K562 (cell line): ENCODE results near the gene COX10. TPM values are rescaled to one million over a fixed set of nuclear protein-coding genes. Genes with fewer than 3 reads are reported as not detected.

Experiments used
- ATAC-seq: fragments of 200-7000 bp; cut with Tn5 transposase; 3 replicates; pipeline ENCODE4 v1.9.1; 2020; ENCODE audit warnings: moderate library complexity
- BruUV-seq: library from RNA; stranded (reverse); fragments of 400-500 nt; replicated peaks from 2 replicates; lab custom pipeline; 2021; lab: Mats Ljungman, UMichigan
- CTCF ChIA-PET: fragments of 300-600 bp; formaldehyde crosslinking; extraction: SDS; loops from one replicate; lab custom pipeline; 2021; ENCODE audit warnings: low intra/inter-chr PET ratio; lab: Yijun Ruan, JAX
- POLR2A ChIA-PET: fragments of 300-600, 350-650 bp; sonication (Branson Sonifier 250); formaldehyde crosslinking; extraction: SDS; loops from one replicate; lab custom pipeline; 2021; ENCODE audit warnings: antibody characterized with exemption, inconsistent platforms; lab: Yijun Ruan, JAX
- DNase-seq, 4 experiments: peaks; one replicate each; pipeline versions ENCODE4 v3.0.0 to v3.0.0-alpha.2; 2011 to 2018; ENCODE audit warnings: low spot score in 3 of 4, mixed read lengths in 3 of 4; ENCODE audit errors: extremely low read depth in 1 of 4
- FAIRE-seq: peaks from 2 replicates; lab custom pipeline; 2011; peaks lifted over from hg19 to GRCh38; lab: Jason Lieb, UNC
- H2AFZ ChIP-seq: 2 replicates; pipeline ENCODE4 v1.6.0; 2011; ENCODE audit warnings: low read depth, low read length, control low read depth, inconsistent platforms
- H3K27ac ChIP-seq: fragments of 200-600 bp; 3 replicates; pipeline ENCODE4 v1.8.0; 2011; ENCODE audit warnings: low read depth, mild to moderate bottlenecking, control low read depth, inconsistent platforms, low read length, moderate library complexity, mixed read lengths; ENCODE audit errors: extremely low read depth
- H3K27me3 ChIP-seq, 2 experiments: fragments of 300-600 bp in 1 of 2; 2 replicates in 1 of 2; 3 replicates in 1 of 2; pipeline versions ENCODE4 v1.6.0 to v1.8.0; 2011; ENCODE audit warnings: inconsistent platforms in 2 of 2, low read length in 2 of 2, mild to moderate bottlenecking in 1 of 2, mixed read lengths in 1 of 2, moderate library complexity in 1 of 2; ENCODE audit not compliant: control insufficient read depth in 2 of 2, insufficient read depth in 2 of 2
- H3K36me3 ChIP-seq: fragments of 300-600 bp; 3 replicates; pipeline ENCODE4 v1.8.0; 2011; ENCODE audit warnings: mild to moderate bottlenecking, low read length, inconsistent platforms; ENCODE audit not compliant: control insufficient read depth, insufficient read depth
- H3K4me1 ChIP-seq, 2 experiments: fragments of 200-600 bp in 1 of 2; replicated peaks in 1 of 2; 2 replicates in 1 of 2; 3 replicates in 1 of 2; pipeline versions ENCODE4 v1.5.1 to v1.8.0; 2011; ENCODE audit warnings: inconsistent platforms in 2 of 2, low read length in 2 of 2, mild to moderate bottlenecking in 1 of 2, mixed read lengths in 1 of 2, moderate library complexity in 1 of 2; ENCODE audit not compliant: control insufficient read depth in 2 of 2, insufficient read depth in 2 of 2
- H3K4me2 ChIP-seq: 2 replicates; pipeline ENCODE4 v1.6.1; 2011; ENCODE audit warnings: low read length, control low read depth, inconsistent platforms, mixed read lengths; ENCODE audit not compliant: insufficient read depth
- H3K4me3 ChIP-seq: fragments of 200-600 bp; sonication (generic), shearing (Covaris generic); 2 replicates; pipeline ENCODE4 v1.5.1; 2016; ENCODE audit warnings: control low read depth, inconsistent platforms
- H3K79me2 ChIP-seq: fragments of 200-600 bp; 3 replicates; pipeline ENCODE4 v1.8.0; 2011; ENCODE audit warnings: low read length, inconsistent platforms; ENCODE audit not compliant: control insufficient read depth, insufficient read depth
- H3K9ac ChIP-seq, 2 experiments: 2 replicates each; pipeline versions ENCODE4 v1.6.0 to v1.6.1; 2011; ENCODE audit warnings: low read depth in 2 of 2, low read length in 2 of 2, control low read depth in 1 of 2, inconsistent platforms in 1 of 2, mild to moderate bottlenecking in 1 of 2, mixed read lengths in 1 of 2; ENCODE audit not compliant: insufficient read depth in 1 of 2
- H3K9me1 ChIP-seq: one replicate; pipeline ENCODE4 v1.6.0; 2011; ENCODE audit warnings: inconsistent platforms, mild to moderate bottlenecking, low read length, moderate library complexity; ENCODE audit not compliant: control insufficient read depth, insufficient read depth
- H3K9me3 ChIP-seq: replicated peaks from 2 replicates; pipeline ENCODE4 v1.5.1; 2011; ENCODE audit warnings: low read depth, low read length, inconsistent platforms; ENCODE audit not compliant: control insufficient read depth, insufficient read depth
- H4K20me1 ChIP-seq: replicated peaks from 2 replicates; pipeline ENCODE4 v1.6.1; 2011; ENCODE audit warnings: low read length, inconsistent platforms, mixed read lengths; ENCODE audit not compliant: control insufficient read depth, insufficient read depth
- GABPA ChIP-seq: fragments of 200-800 bp; sonication (Bioruptor generic); conservative IDR thresholded peaks from 2 replicates; pipeline ENCODE4 v1.6.1; 2016; ENCODE audit warnings: low read depth, missing genetic modification characterization, missing compliant biosample characterization
- MAFG ChIP-seq: fragments of 450-650 bp; conservative IDR thresholded peaks from 2 replicates; pipeline ENCODE4 v1.6.1; 2016; ENCODE audit warnings: missing genetic modification characterization, missing compliant biosample characterization
- RB1 ChIP-seq: fragments of 450-650 bp; IDR thresholded peaks from 2 replicates; pipeline ENCODE4 v1.6.1; 2017; ENCODE audit warnings: low read depth, mild to moderate bottlenecking
- RBM34 ChIP-seq: fragments of 200-400 bp; formaldehyde crosslinking; IDR thresholded peaks from 2 replicates; pipeline ENCODE4 v1.6.1; 2018; ENCODE audit warnings: low read length, borderline replicate concordance; ENCODE audit not compliant: insufficient read depth
- ZNF174 ChIP-seq: fragments of 250-450 bp; sonication (Bioruptor Pico); IDR thresholded peaks from 2 replicates; pipeline ENCODE4 v1.4.0; 2020; ENCODE audit warnings: mild to moderate bottlenecking
- ZNF224 ChIP-seq: sonication (generic); formaldehyde crosslinking; IDR thresholded peaks from 2 replicates; pipeline ENCODE4 v1.8.0; 2022; ENCODE audit warnings: mild to moderate bottlenecking, missing genetic modification reagents
- in situ Hi-C: fragments of 300-500 bp; cut with MboI; formaldehyde crosslinking; loops from 4 replicates; pipeline ENCODE4 v1.15.0; 2018; ENCODE audit warnings: inconsistent platforms, mixed read lengths
- intact Hi-C: fragments of 100-400 bp; cut with micrococcal nuclease; formaldehyde crosslinking; loops from 2 replicates; pipeline ENCODE4 v1.14.2; 2022
- polyA plus RNA-seq, 8 experiments: library from polyadenylated mRNA; depleted of rRNA in 4 of 8; stranded (reverse) in 5 of 8; unstranded in 3 of 8; fragments of >200 nt; fragmentation: Nextera tagmentation in 2 of 8; fragmentation: Illumina TruSeq in 1 of 8; extraction: Ambion mirVana in 2 of 8; extraction: Trizol in 1 of 8; gene quantifications; 2 replicates each; pipeline versions ENCODE4 v1.2.1 to v1.2.3, GENCODE V29; 2011 to 2014; ENCODE audit warnings: inconsistent platforms in 1 of 8, missing spikeins in 1 of 8
- total RNA-seq, 7 experiments: library from RNA; depleted of rRNA in 6 of 7; stranded (reverse); fragments of >200 nt in 6 of 7; fragmentation: Illumina TruSeq in 2 of 7; extraction: Trizol in 2 of 7; gene quantifications; 2 replicates each; pipeline versions ENCODE4 v1.2.1 to v1.2.3, GENCODE V29; 2011 to 2021; ENCODE audit warnings: low replicate concordance in 1 of 7
- TF ChIP-seq, protein P1 (sequence below): fragments of 250-450 bp; sonication (Bioruptor Pico); IDR thresholded peaks from 2 replicates; pipeline ENCODE4 v1.5.0; 2020; ENCODE audit warnings: mild to moderate bottlenecking, borderline replicate concordance
- TF ChIP-seq, protein P2 (sequence below): fragments of 450-650 bp; formaldehyde crosslinking; IDR thresholded peaks from 2 replicates; pipeline ENCODE4 v1.4.0; 2020; ENCODE audit warnings: mild to moderate bottlenecking, moderate library complexity
- TF ChIP-seq, protein P3 (sequence below): sonication (generic); formaldehyde crosslinking; IDR thresholded peaks from 2 replicates; pipeline ENCODE4 v1.4.0; 2020; ENCODE audit warnings: mild to moderate bottlenecking, missing genetic modification reagents
- TF ChIP-seq, protein P4 (sequence below): fragments of 450-650 bp; IDR thresholded peaks from 2 replicates; pipeline ENCODE4 v1.6.1; 2017; ENCODE audit warnings: mild to moderate bottlenecking, moderate library complexity

Gene COX10
- total and polyA plus RNA-seq, 9 of the 15 experiments (the other 6 are each of a cell fraction or from before 2014, with no cell fraction given): 10.3 to 26.4 (median 17.8) TPM

DNA sequence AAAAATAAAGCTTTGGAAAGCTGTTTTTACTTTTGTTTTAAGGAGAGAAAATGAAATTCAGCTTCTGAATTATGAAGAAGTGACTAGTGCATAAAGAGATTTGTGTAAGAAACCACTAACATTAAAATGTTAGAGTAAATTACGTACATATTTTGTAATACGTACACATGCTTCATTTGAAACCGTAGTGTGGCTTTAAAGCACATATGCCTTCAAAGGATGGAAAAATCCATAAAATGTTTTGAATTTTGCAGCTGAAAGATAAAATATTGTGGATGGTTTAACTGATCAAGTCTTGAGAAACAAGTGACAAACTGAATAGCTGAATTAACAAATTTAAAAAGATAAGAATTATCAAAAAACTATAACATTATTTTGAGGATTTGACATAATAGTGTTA is 35.4 kb downstream of the COX10 start (continued):
- TF ChIP-seq, protein P1, sequence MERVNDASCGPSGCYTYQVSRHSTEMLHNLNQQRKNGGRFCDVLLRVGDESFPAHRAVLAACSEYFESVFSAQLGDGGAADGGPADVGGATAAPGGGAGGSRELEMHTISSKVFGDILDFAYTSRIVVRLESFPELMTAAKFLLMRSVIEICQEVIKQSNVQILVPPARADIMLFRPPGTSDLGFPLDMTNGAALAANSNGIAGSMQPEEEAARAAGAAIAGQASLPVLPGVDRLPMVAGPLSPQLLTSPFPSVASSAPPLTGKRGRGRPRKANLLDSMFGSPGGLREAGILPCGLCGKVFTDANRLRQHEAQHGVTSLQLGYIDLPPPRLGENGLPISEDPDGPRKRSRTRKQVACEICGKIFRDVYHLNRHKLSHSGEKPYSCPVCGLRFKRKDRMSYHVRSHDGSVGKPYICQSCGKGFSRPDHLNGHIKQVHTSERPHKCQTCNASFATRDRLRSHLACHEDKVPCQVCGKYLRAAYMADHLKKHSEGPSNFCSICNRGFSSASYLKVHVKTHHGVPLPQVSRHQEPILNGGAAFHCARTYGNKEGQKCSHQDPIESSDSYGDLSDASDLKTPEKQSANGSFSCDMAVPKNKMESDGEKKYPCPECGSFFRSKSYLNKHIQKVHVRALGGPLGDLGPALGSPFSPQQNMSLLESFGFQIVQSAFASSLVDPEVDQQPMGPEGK: no peak
- no peak for TF ChIP-seq RBM34
- no peak for TF ChIP-seq RB1
- TF ChIP-seq, protein P2, sequence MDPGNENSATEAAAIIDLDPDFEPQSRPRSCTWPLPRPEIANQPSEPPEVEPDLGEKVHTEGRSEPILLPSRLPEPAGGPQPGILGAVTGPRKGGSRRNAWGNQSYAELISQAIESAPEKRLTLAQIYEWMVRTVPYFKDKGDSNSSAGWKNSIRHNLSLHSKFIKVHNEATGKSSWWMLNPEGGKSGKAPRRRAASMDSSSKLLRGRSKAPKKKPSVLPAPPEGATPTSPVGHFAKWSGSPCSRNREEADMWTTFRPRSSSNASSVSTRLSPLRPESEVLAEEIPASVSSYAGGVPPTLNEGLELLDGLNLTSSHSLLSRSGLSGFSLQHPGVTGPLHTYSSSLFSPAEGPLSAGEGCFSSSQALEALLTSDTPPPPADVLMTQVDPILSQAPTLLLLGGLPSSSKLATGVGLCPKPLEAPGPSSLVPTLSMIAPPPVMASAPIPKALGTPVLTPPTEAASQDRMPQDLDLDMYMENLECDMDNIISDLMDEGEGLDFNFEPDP (CRISPR knock-in tag): no peak
- no peak for TF ChIP-seq GABPA (tag)
- TF ChIP-seq ZNF174 (CRISPR knock-in tag): no peak
- no peak for TF ChIP-seq ZNF224 (CRISPR knock-in tag)

DNA sequence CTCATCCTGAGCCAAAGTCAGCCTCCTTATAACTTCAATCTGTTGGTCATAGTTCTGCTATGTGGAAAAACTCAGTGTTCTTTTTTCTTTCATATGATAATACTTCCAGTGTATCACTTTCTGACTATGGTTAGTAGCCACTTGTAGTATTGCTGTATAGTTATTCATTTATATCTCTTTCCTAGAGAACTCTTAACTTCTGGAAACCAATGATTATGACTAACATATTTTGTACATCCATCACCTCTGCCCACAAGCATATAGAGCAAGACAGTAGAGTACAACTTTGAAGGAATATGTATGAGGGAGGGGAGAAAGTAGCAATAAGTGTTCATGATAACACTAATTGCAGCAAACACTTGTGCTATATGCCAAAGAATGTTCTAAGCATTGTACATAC is 38.6 kb downstream of the COX10 start:
- ChIA-PET CTCF (no interaction called here), POLR2A (no interaction called here)
- Histone ChIP-seq H4K20me1 (no peaks in the 10 kb centered on the region), H3K9ac (no peak overlapping the region), H2AFZ (no peak overlapping the region), H3K4me1 (no peaks in the 10 kb centered on the region), H3K4me3 (no peak overlapping the region), H3K4me2 (no peak overlapping the region), H3K9me1 (no peaks in the 10 kb centered on the region), H3K27ac (no peak overlapping the region), H3K27me3 (no peaks in the 10 kb centered on the region), H3K79me2 (peaks cover 17% of the 10 kb centered on the region), H3K36me3 (peaks cover 10% of the 10 kb centered on the region; the same call in 1 of the 3 replicates), H3K9me3 (no peaks in the 10 kb centered on the region)
- DNase-seq (no peak), ATAC-seq (no peak), FAIRE-seq (no peak)
- in situ Hi-C loops (no loop called here), intact Hi-C loops (no loop called here)
- no TSS peak for BruUV-seq
- TF ChIP-seq, protein P3, sequence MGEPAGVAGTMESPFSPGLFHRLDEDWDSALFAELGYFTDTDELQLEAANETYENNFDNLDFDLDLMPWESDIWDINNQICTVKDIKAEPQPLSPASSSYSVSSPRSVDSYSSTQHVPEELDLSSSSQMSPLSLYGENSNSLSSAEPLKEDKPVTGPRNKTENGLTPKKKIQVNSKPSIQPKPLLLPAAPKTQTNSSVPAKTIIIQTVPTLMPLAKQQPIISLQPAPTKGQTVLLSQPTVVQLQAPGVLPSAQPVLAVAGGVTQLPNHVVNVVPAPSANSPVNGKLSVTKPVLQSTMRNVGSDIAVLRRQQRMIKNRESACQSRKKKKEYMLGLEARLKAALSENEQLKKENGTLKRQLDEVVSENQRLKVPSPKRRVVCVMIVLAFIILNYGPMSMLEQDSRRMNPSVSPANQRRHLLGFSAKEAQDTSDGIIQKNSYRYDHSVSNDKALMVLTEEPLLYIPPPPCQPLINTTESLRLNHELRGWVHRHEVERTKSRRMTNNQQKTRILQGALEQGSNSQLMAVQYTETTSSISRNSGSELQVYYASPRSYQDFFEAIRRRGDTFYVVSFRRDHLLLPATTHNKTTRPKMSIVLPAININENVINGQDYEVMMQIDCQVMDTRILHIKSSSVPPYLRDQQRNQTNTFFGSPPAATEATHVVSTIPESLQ (CRISPR knock-in tag): no peak
- TF ChIP-seq MAFG (tag): no peak
- TF ChIP-seq, protein P4, sequence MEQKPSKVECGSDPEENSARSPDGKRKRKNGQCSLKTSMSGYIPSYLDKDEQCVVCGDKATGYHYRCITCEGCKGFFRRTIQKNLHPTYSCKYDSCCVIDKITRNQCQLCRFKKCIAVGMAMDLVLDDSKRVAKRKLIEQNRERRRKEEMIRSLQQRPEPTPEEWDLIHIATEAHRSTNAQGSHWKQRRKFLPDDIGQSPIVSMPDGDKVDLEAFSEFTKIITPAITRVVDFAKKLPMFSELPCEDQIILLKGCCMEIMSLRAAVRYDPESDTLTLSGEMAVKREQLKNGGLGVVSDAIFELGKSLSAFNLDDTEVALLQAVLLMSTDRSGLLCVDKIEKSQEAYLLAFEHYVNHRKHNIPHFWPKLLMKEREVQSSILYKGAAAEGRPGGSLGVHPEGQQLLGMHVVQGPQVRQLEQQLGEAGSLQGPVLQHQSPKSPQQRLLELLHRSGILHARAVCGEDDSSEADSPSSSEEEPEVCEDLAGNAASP: no peak
